Thyroid gland (tissue), 4 donors: Measurements from ENCODE around the gene ALPL. TPM values are rescaled to one million over a fixed set of nuclear protein-coding genes. Genes with fewer than 3 reads are reported as not detected.
A peak's percentile ranks its signal among the peaks of the same experiment; 100 is the strongest.

ENCODE experiments used
- DNase-seq, 2 donors: peaks; one replicate each; pipeline ENCODE4 v3.0.0-alpha.2; 2019
- H3K27ac ChIP-seq, 3 donors: fragments of 200-600 bp; sonication (generic); 1 replicate in 2 of 3; 2 replicates in 1 of 3; pipeline ENCODE4 v1.5.1; 2016 to 2019; ENCODE audit warnings: mild to moderate bottlenecking in 1 of 3, moderate library complexity in 1 of 3
- H3K27me3 ChIP-seq: fragments of 200-600 bp; sonication (generic); one replicate; pipeline ENCODE4 v1.5.1; 2019
- H3K36me3 ChIP-seq, 2 donors: fragments of 200-600 bp; sonication (generic); one replicate each; pipeline ENCODE4 v1.5.1; 2016 to 2019
- H3K4me1 ChIP-seq, 2 donors: fragments of 200-600 bp; sonication (generic); one replicate each; pipeline ENCODE4 v1.5.1; 2017 to 2019
- H3K4me3 ChIP-seq, 3 donors: fragments of 200-600 bp; sonication (generic); replicated peaks in 1 of 3; 1 replicate in 2 of 3; 2 replicates in 1 of 3; pipeline ENCODE4 v1.5.1; 2016; ENCODE audit warnings: mild to moderate bottlenecking in 1 of 3
- H3K9me3 ChIP-seq: fragments of 200-600 bp; sonication (generic); one replicate; pipeline ENCODE4 v1.5.1; 2017
- POLR2A ChIP-seq, 2 donors: fragments of 450-650 bp; IDR thresholded peaks; one replicate each; pipeline ENCODE4 v1.6.1; 2017; ENCODE audit warnings: antibody characterized with exemption in 2 of 2, mild to moderate bottlenecking in 2 of 2, moderate library complexity in 1 of 2
- WGBS, 2 donors: methylation state at CpG; one replicate each; pipeline ENCODE4 v1.1.5; 2017; 5-methylcytosine and 5-hydroxymethylcytosine counted together
- intact Hi-C: fragments of 100-400 bp; cut with DNase I; formaldehyde crosslinking; loops from one replicate; pipeline ENCODE4 v1.15.1; 2023
- total RNA-seq, 4 donors: library from RNA; depleted of rRNA; stranded (reverse); fragments of >200 nt; gene quantifications; one replicate each; pipeline ENCODE4 v1.2.3, GENCODE V29; 2016
- TF ChIP-seq, protein P1 (sequence below), 6 experiments: fragments of 200-600 bp in 3 of 6; fragments of 450-650 bp in 3 of 6; sonication (generic) in 3 of 6; IDR thresholded peaks; one replicate each; pipeline ENCODE4 v1.5.1; 2016 to 2019; ENCODE audit warnings: antibody characterized with exemption in 6 of 6, mild to moderate bottlenecking in 2 of 6, inconsistent platforms in 1 of 6, moderate library complexity in 1 of 6

The ALPL gene
- total RNA-seq, 4 donors from 2014 or later, result 4.0 to 15.6 (median 4.5) TPM

DNA sequence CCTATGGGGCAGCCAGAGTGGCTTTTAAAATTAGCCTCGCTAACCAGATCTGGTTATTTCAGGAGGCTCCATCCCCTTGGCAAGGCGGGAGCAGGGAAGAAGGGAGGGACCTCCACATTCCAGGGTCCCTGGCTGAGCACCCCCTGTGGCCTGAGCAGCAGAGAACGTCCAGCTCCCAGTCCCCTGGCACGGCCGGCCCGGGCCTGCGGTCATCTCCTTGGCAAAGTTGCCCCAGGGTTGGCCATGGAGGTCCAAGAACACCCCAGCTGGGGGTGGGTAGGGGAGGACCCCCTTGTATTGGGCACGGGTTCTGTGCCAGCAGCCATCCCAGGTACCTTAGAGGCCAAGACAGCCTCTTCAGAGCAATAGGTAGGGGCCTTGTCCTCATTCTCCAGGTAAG lies 84.0 kb downstream of the ALPL start:
- peaks cover 30 to 34% of the 10 kb centered on the region in 2 donors for H3K36me3 ChIP-seq
- WGBS, 2 donors, result 82% methylated on average over 3 of the region's 8 CpGs; no CpG with 5 or more reads in 1 of the 2 donors
- intact Hi-C loops, result no loop called here
- no peaks in the 10 kb centered on the region for H3K27me3 ChIP-seq
- no peak overlapping the region for H3K4me3 ChIP-seq
- TF ChIP-seq, protein P1, sequence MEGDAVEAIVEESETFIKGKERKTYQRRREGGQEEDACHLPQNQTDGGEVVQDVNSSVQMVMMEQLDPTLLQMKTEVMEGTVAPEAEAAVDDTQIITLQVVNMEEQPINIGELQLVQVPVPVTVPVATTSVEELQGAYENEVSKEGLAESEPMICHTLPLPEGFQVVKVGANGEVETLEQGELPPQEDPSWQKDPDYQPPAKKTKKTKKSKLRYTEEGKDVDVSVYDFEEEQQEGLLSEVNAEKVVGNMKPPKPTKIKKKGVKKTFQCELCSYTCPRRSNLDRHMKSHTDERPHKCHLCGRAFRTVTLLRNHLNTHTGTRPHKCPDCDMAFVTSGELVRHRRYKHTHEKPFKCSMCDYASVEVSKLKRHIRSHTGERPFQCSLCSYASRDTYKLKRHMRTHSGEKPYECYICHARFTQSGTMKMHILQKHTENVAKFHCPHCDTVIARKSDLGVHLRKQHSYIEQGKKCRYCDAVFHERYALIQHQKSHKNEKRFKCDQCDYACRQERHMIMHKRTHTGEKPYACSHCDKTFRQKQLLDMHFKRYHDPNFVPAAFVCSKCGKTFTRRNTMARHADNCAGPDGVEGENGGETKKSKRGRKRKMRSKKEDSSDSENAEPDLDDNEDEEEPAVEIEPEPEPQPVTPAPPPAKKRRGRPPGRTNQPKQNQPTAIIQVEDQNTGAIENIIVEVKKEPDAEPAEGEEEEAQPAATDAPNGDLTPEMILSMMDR (IDR thresholded peaks at IDR 0.05), result no peak
- TF ChIP-seq POLR2A (IDR thresholded peaks at IDR 0.05), result no peak
- no peak for DNase-seq
- H3K4me1 ChIP-seq, result peaks cover 8 to 19% of the 10 kb centered on the region in 2 donors
- peak overlapping the region in 1 of 3 donors; percentile 17 for H3K27ac ChIP-seq
- no peaks in the 10 kb centered on the region for H3K9me3 ChIP-seq

DNA sequence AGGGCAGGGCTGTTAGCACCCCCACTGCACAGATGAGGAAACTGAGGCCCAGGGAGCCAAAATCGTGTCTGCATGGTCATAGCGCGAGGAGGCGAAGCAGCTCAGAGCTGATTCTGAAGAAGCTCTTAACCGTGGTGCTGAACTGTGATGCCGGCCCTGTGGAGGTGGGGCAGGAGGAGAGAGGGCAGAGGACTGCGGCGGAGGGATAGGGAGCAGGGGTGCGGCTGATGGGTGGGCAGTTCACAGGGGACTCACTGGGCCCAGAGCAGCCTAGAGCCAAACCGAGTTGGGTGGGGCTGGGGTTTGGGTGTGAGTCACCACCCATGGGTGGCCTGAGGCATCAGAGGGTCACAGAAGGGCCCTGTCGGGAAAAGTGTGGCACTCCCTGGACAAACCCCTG lies 85.3 kb downstream of the ALPL start:
- DNase-seq, result no peak

GRCh38 chr1:21594935-21595897 lies 86.0 kb downstream of the ALPL start:
- peak; percentile 54 to 62 for DNase-seq
- Histone ChIP-seq H3K9me3 (no peaks in the 10 kb centered on the region), H3K36me3 (peaks cover 44 to 50% of the 10 kb centered on the region in 2 donors), H3K27me3 (no peaks in the 10 kb centered on the region), H3K27ac (no peak overlapping the region), H3K4me1 (peaks cover 4 to 14% of the 10 kb centered on the region in 2 donors), H3K4me3 (no peak overlapping the region)
- WGBS, 2 donors, result 69 to 72% methylated on average over 23 to 26 of the region's 26 CpGs
- no peak for TF ChIP-seq POLR2A (IDR thresholded peaks at IDR 0.05)
- TF ChIP-seq, protein P1 (IDR thresholded peaks at IDR 0.05), result peak in 5 of 6 experiments; percentile 19 to 50 (median 43)
- intact Hi-C loops, result no loop called here

More for the DNA sequence above, 85.3 kb downstream of the ALPL start:
- Histone ChIP-seq H3K36me3 (peaks cover 43 to 46% of the 10 kb centered on the region in 2 donors), H3K4me1 (peaks cover 8 to 19% of the 10 kb centered on the region in 2 donors), H3K9me3 (no peaks in the 10 kb centered on the region), H3K27me3 (no peaks in the 10 kb centered on the region), H3K4me3 (no peak overlapping the region), H3K27ac (no peak overlapping the region)
- intact Hi-C loops, result no loop called here
- WGBS, 2 donors, result 81 to 82% methylated on average over 10 to 11 of the region's 11 CpGs
- TF ChIP-seq, protein P1 (IDR thresholded peaks at IDR 0.05), result no peak
- TF ChIP-seq POLR2A (IDR thresholded peaks at IDR 0.05), result no peak

- H3K27ac ChIP-seq, result peak overlapping the region in 2 of 3 donors; percentile 23 to 24
- H3K27me3 ChIP-seq, result no peaks in the 10 kb centered on the region
- peaks cover 0 to 4% of the 10 kb centered on the region in 2 donors for H3K4me1 ChIP-seq
- 83 to 93% methylated on average over 9 to 11 of the region's 11 CpGs for WGBS, 2 donors
- DNase-seq, result no peak
- intact Hi-C loops, result no loop called here
- TF ChIP-seq, protein P1 (IDR thresholded peaks at IDR 0.05), result no peak
- no peak for TF ChIP-seq POLR2A (IDR thresholded peaks at IDR 0.05)
- H3K9me3 ChIP-seq, result no peaks in the 10 kb centered on the region
- H3K36me3 ChIP-seq, result peaks cover 44 to 54% of the 10 kb centered on the region in 2 donors
- H3K4me3 ChIP-seq, result no peak overlapping the region
Observed at GRCh38 chr1:21596174-21596573, 87.0 kb downstream of the ALPL start.

GRCh38 chr1:21596628-21597027 lies 87.4 kb downstream of the ALPL start:
- H3K9me3 ChIP-seq, result no peaks in the 10 kb centered on the region
- intact Hi-C loops, result no loop called here
- 88 to 89% methylated on average over 2 of the region's 2 CpGs for WGBS, 2 donors
- TF ChIP-seq POLR2A (IDR thresholded peaks at IDR 0.05), result no peak
- TF ChIP-seq, protein P1 (IDR thresholded peaks at IDR 0.05), result no peak
- peaks cover 45 to 58% of the 10 kb centered on the region in 2 donors for H3K36me3 ChIP-seq
- H3K27me3 ChIP-seq, result no peaks in the 10 kb centered on the region
- no peak overlapping the region for H3K4me3 ChIP-seq
- H3K4me1 ChIP-seq, result no peaks in the 10 kb centered on the region
- H3K27ac ChIP-seq, result peak overlapping the region in 1 of 3 donors; percentile 23
- no peak for DNase-seq
